ENCODE results near the gene CREB5. TPM values are rescaled to one million over a fixed set of nuclear protein-coding genes. Genes with fewer than 3 reads are reported as not detected.

The CREB5 gene
- total and polyA plus RNA-seq, 2 experiments from 2014 or later, result 2.4 to 4.4 TPM

DNA sequence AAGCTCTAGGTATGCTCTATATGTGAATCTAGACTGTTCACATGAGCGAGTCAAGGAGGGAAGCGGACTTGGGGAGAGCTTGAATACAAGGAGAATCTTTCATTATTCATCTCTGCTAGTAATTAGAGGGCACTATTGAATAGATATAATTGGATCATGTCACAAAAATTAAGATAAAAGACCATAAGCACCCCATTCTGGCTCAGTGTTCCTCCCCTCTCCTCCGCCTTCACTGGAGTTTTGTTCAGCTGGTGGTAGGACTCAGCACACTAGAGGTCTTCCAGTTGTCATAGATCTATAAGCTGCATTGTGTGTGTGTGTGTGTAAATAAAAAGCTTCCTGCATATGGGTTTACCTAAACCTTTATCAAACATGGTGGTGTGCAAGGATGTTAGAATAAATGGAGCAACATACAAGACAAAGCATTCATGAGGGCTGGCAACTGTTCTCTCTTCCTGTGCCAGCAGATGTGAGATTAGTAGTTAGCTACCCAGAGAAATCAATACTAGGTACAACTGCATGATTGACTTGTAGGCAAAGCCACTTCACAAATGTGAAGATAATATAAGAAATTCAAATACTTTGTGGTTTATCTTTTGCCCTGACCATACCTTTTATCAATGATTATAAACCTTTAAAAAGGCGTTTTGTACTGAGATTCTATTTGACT is 142.6 kb downstream of the CREB5 start:
- no peaks in the 10 kb centered on the region for H3K9me3 Mint-ChIP-seq
- H3K4me3 ChIP-seq, result no peak overlapping the region
- H2AFZ ChIP-seq, result no peak overlapping the region
- peaks cover 3% of the 10 kb centered on the region for H3K9me2 ChIP-seq (ENCODE audit: insufficient read depth)
- no peaks in the 10 kb centered on the region for H3K36me3 Mint-ChIP-seq (ENCODE audit: low read depth)
- no peaks in the 10 kb centered on the region for H3K79me2 ChIP-seq (replicated peaks; ENCODE audit: insufficient read depth)
- peaks cover 11% of the 10 kb centered on the region; the same call in 1 of the 2 replicates for H3K4me1 ChIP-seq (ENCODE audit: insufficient read depth)
- no peaks in the 10 kb centered on the region for H3K27me3 Mint-ChIP-seq (ENCODE audit: insufficient read depth, low read depth, poor library complexity)
- H3K36me3 ChIP-seq (ENCODE audit: insufficient read depth), result no peaks in the 10 kb centered on the region
- no peaks in the 10 kb centered on the region for H3K27me3 ChIP-seq (ENCODE audit: insufficient read depth)
- H4K20me1 ChIP-seq (replicated peaks; ENCODE audit: insufficient read depth), result no peaks in the 10 kb centered on the region
- H3K4me1 Mint-ChIP-seq, result peaks cover 30% of the 10 kb centered on the region
- no peak overlapping the region for H3K4me2 ChIP-seq
- H3K27ac Mint-ChIP-seq, result no peak overlapping the region
- no peak overlapping the region for H3K27ac ChIP-seq (ENCODE audit: low read depth)
- ATAC-seq, result no peak
- H3F3A ChIP-seq (replicated peaks; ENCODE audit: low read depth), result no peaks in the 10 kb centered on the region
- TF ChIP-seq EZH2phosphoT487 (IDR thresholded peaks at IDR 0.05; ENCODE audit: unreplicated experiment) (no peak), POLR2AphosphoS5 (IDR thresholded peaks at IDR 0.05; ENCODE audit: low read depth) (no peak), NANOG (IDR thresholded peaks at IDR 0.05; ENCODE audit: borderline replicate concordance) (no peak), EZH2 (IDR thresholded peaks at IDR 0.05; ENCODE audit: low read depth, unreplicated experiment) (no peak)
- no peak overlapping the region for H3K4me3 Mint-ChIP-seq
- DNase-seq (ENCODE audit: low spot score), result no peak

DNA sequence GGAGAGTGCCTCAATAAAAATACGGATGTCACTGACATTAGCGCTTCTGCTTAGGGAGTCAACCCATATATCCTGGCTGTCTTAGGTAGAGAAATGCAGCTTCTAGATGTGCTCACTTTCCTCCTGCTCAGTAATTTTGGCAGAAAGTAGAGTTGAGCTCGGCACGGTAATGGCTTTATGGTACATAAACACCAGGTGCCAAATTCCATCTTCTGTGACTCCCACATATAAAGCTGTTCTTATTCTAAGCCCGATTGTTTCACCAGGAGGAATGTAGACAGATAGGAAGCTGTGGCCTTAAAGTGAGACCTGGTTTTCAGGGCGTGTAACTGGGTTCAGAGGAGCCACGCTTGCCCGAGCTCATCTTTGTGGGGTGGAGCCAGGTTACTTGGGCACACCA is 143.7 kb downstream of the CREB5 start:
- peaks cover 11% of the 10 kb centered on the region; the same call in 1 of the 2 replicates for H3K4me1 ChIP-seq (ENCODE audit: insufficient read depth)
- H3K79me2 ChIP-seq (replicated peaks; ENCODE audit: insufficient read depth), result no peaks in the 10 kb centered on the region
- H4K20me1 ChIP-seq (replicated peaks; ENCODE audit: insufficient read depth), result no peaks in the 10 kb centered on the region
- no peak overlapping the region for H3K4me3 ChIP-seq
- ATAC-seq (no peak), DNase-seq (ENCODE audit: low spot score) (no peak)
- H2AFZ ChIP-seq, result no peak overlapping the region
- TF ChIP-seq, protein P1, sequence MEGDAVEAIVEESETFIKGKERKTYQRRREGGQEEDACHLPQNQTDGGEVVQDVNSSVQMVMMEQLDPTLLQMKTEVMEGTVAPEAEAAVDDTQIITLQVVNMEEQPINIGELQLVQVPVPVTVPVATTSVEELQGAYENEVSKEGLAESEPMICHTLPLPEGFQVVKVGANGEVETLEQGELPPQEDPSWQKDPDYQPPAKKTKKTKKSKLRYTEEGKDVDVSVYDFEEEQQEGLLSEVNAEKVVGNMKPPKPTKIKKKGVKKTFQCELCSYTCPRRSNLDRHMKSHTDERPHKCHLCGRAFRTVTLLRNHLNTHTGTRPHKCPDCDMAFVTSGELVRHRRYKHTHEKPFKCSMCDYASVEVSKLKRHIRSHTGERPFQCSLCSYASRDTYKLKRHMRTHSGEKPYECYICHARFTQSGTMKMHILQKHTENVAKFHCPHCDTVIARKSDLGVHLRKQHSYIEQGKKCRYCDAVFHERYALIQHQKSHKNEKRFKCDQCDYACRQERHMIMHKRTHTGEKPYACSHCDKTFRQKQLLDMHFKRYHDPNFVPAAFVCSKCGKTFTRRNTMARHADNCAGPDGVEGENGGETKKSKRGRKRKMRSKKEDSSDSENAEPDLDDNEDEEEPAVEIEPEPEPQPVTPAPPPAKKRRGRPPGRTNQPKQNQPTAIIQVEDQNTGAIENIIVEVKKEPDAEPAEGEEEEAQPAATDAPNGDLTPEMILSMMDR (conservative IDR thresholded peaks at IDR 0.05; ENCODE audit: low read depth in 2 of 2), result no peak
- TF ChIP-seq, protein P2, sequence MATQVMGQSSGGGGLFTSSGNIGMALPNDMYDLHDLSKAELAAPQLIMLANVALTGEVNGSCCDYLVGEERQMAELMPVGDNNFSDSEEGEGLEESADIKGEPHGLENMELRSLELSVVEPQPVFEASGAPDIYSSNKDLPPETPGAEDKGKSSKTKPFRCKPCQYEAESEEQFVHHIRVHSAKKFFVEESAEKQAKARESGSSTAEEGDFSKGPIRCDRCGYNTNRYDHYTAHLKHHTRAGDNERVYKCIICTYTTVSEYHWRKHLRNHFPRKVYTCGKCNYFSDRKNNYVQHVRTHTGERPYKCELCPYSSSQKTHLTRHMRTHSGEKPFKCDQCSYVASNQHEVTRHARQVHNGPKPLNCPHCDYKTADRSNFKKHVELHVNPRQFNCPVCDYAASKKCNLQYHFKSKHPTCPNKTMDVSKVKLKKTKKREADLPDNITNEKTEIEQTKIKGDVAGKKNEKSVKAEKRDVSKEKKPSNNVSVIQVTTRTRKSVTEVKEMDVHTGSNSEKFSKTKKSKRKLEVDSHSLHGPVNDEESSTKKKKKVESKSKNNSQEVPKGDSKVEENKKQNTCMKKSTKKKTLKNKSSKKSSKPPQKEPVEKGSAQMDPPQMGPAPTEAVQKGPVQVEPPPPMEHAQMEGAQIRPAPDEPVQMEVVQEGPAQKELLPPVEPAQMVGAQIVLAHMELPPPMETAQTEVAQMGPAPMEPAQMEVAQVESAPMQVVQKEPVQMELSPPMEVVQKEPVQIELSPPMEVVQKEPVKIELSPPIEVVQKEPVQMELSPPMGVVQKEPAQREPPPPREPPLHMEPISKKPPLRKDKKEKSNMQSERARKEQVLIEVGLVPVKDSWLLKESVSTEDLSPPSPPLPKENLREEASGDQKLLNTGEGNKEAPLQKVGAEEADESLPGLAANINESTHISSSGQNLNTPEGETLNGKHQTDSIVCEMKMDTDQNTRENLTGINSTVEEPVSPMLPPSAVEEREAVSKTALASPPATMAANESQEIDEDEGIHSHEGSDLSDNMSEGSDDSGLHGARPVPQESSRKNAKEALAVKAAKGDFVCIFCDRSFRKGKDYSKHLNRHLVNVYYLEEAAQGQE (IDR thresholded peaks at IDR 0.05; ENCODE audit: unreplicated experiment), result no peak
- TF ChIP-seq ZNF331 (CRISPR knock-in tag; IDR thresholded peaks at IDR 0.05; ENCODE audit: low read depth) (no peak), STAT1 (IDR thresholded peaks at IDR 0.05; ENCODE audit: unreplicated experiment) (no peak)
- no peaks in the 10 kb centered on the region for H3F3A ChIP-seq (replicated peaks; ENCODE audit: low read depth)
- H3K4me2 ChIP-seq, result no peak overlapping the region
- no peak overlapping the region for H3K4me3 Mint-ChIP-seq
- H3K36me3 Mint-ChIP-seq (ENCODE audit: low read depth), result no peaks in the 10 kb centered on the region
- no peaks in the 10 kb centered on the region for H3K36me3 ChIP-seq (ENCODE audit: insufficient read depth)
- peaks cover 30% of the 10 kb centered on the region for H3K4me1 Mint-ChIP-seq
- H3K27me3 Mint-ChIP-seq (ENCODE audit: insufficient read depth, low read depth, poor library complexity), result peaks cover 1% of the 10 kb centered on the region
- no peak overlapping the region for H3K27ac Mint-ChIP-seq
- H3K27ac ChIP-seq (ENCODE audit: low read depth), result no peak overlapping the region
- H3K9me3 Mint-ChIP-seq, result no peaks in the 10 kb centered on the region; the same call in 2 of the 3 replicates
- H3K9me2 ChIP-seq (ENCODE audit: insufficient read depth), result no peaks in the 10 kb centered on the region; the same call in 1 of the 2 replicates
- no peaks in the 10 kb centered on the region for H3K27me3 ChIP-seq (ENCODE audit: insufficient read depth)
